Upper lobe of left lung (tissue), 6 donors: ENCODE data around the gene PPP1R3G. TPM values are rescaled to one million over a fixed set of nuclear protein-coding genes. Genes with fewer than 3 reads are reported as not detected.
"Not testable (repeated sequence)": the region's sequence is repeated elsewhere in the genome, so short reads cannot be mapped to it uniquely, and the experiment has no call there.

Experiments
- ATAC-seq, 2 donors: fragments of 200-7000 bp; cut with Tn5 transposase; one replicate each; pipeline ENCODE4 v1.9.1; 2022; ENCODE audit warnings: mild to moderate bottlenecking in 2 of 2, moderate library complexity in 2 of 2; ENCODE audit not compliant: low FRiP score in 2 of 2
- DNase-seq, 2 donors: peaks; one replicate each; pipeline ENCODE4 v3.0.0-alpha.2; 2019 to 2020
- H3K27ac ChIP-seq, 4 donors: fragments of 200-600 bp; sonication (generic); one replicate each; pipeline ENCODE4 v1.5.1; 2016 to 2019
- H3K27me3 ChIP-seq, 4 donors: fragments of 200-600 bp; sonication (generic); one replicate each; pipeline ENCODE4 v1.5.1; 2017 to 2019
- H3K36me3 ChIP-seq, 4 donors: fragments of 200-600 bp; sonication (generic); one replicate each; pipeline ENCODE4 v1.5.1; 2016 to 2019
- H3K4me1 ChIP-seq, 4 donors: fragments of 200-600 bp; sonication (generic); one replicate each; pipeline ENCODE4 v1.5.1; 2018 to 2019
- H3K4me3 ChIP-seq, 4 donors: fragments of 200-600 bp; sonication (generic); one replicate each; pipeline ENCODE4 v1.5.1; 2017 to 2019; ENCODE audit warnings: mild to moderate bottlenecking in 2 of 4, moderate library complexity in 1 of 4
- H3K9me3 ChIP-seq, 4 donors: fragments of 200-600 bp; sonication (generic); one replicate each; pipeline ENCODE4 v1.5.1; 2018 to 2019
- EP300 ChIP-seq, 4 donors: sonication (generic); formaldehyde crosslinking; IDR thresholded peaks; one replicate each; pipeline ENCODE4 v1.5.1; 2017; ENCODE audit warnings: antibody characterized with exemption in 4 of 4, control low read depth in 2 of 4
- POLR2A ChIP-seq, 4 donors: fragments of 450-650 bp; IDR thresholded peaks; one replicate each; pipeline ENCODE4 v1.5.1; 2016 to 2017; ENCODE audit warnings: antibody characterized with exemption in 4 of 4, mild to moderate bottlenecking in 2 of 4
- POLR2AphosphoS5 ChIP-seq, 2 donors: sonication (generic); formaldehyde crosslinking; IDR thresholded peaks; one replicate each; pipeline ENCODE4 v1.5.1; 2017; ENCODE audit warnings: antibody characterized with exemption in 2 of 2
- WGBS, 2 donors: methylation state at CpG; one replicate each; pipeline ENCODE4 v1.1.5; 2017 to 2018; 5-methylcytosine and 5-hydroxymethylcytosine counted together
- total RNA-seq, 6 donors: library from RNA; depleted of rRNA in 4 of 6; stranded (reverse); fragments of >200 nt in 4 of 6; gene quantifications; one replicate each; pipeline versions ENCODE4 v1.1.0 to v1.2.1, GENCODE V29; 2016 to 2021
- TF ChIP-seq, protein P1 (sequence below), 6 experiments: fragments of 450-650 bp in 4 of 6; fragments of 200-600 bp in 2 of 6; sonication (generic) in 2 of 6; IDR thresholded peaks; one replicate each; pipeline ENCODE4 v1.5.1; 2016 to 2019; ENCODE audit warnings: antibody characterized with exemption in 6 of 6
- donor health status: DM: no; HTN: no; CAD: no; lungs with moderate emphysema.
- donor health status: DM: no; HTN: yes; CAD: no; lungs with severe emphysema.

The PPP1R3G gene
- total RNA-seq, 6 donors from 2014 or later = 0.10 to 0.64 (median 0.37) TPM; not detected in 1

DNA sequence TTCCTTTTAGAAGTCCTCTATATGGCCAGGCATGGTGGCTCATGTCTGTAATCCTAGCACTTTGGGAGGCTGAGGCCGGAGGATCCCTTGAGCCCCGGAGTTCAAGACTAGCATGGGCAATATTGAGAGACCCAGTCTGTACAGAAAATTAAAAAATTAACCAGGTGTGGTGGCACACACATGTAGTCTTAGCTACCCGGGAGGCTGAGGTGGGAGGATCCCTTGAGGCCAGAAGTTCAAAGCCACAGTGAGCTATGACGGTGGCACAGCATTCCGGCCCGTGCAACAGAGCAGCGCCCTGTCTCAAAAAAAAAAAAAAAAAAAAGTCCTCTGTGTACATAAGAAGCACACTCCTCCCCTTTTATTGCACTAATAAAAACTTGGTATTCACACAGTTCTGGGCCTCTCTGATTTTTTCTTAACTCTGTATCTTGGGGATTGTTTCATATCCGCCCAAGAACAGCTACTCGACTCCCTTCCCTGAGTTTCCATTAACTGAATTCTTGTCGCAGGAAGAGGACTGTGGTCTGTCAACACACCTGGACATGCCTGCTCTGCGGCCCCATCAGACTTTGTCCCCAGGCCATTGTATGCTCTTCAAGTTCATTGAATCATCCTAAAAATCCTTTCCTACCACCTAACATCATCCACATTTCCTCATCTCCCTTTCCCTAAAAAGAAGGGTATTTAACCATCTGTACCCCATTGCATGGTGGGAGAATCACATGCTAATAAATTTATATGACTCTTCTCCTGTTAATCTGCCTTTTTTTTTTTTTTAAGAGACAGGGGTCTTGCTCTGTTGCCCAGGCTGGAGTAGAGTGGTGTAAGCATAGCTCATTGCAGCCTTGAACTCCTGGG, 25.9 kb upstream of the PPP1R3G start:
- Histone ChIP-seq H3K27me3 (no peaks in the 10 kb centered on the region), H3K27ac (no peak overlapping the region), H3K4me3 (no peak overlapping the region), H3K4me1 (no peaks in the 10 kb centered on the region), H3K36me3 (no peaks in the 10 kb centered on the region), H3K9me3 (no peaks in the 10 kb centered on the region)
- WGBS, 2 donors = 94 to 95% methylated on average over 11 of the region's 11 CpGs
- DNase-seq (no peak), ATAC-seq (no peak)
- TF ChIP-seq, protein P1, sequence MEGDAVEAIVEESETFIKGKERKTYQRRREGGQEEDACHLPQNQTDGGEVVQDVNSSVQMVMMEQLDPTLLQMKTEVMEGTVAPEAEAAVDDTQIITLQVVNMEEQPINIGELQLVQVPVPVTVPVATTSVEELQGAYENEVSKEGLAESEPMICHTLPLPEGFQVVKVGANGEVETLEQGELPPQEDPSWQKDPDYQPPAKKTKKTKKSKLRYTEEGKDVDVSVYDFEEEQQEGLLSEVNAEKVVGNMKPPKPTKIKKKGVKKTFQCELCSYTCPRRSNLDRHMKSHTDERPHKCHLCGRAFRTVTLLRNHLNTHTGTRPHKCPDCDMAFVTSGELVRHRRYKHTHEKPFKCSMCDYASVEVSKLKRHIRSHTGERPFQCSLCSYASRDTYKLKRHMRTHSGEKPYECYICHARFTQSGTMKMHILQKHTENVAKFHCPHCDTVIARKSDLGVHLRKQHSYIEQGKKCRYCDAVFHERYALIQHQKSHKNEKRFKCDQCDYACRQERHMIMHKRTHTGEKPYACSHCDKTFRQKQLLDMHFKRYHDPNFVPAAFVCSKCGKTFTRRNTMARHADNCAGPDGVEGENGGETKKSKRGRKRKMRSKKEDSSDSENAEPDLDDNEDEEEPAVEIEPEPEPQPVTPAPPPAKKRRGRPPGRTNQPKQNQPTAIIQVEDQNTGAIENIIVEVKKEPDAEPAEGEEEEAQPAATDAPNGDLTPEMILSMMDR (IDR thresholded peaks at IDR 0.05) = no peak
- TF ChIP-seq EP300 (IDR thresholded peaks at IDR 0.05) (no peak), POLR2AphosphoS5 (IDR thresholded peaks at IDR 0.05) (no peak), POLR2A (IDR thresholded peaks at IDR 0.05) (no peak)

DNA sequence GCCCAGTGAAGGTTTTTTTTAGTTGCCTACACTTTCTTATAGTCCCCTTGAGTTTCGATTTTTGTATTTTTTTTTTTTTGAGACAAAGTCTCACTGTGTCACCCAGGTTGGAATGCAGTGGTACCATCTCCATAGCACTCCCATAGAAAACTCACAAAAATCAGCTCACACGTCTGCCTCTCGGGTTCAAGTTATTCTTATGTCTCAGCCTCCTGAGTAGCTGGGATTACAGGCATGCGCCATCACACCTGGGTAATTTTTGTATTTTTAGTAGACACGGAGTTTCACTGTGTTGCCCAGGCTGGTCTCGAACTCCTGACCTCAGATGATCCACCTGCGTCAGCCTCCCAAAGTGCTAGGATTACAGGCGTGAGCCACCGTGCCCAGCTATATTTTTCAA, 24.7 kb upstream of the PPP1R3G start:
- ATAC-seq, H3K36me3 ChIP-seq, H3K4me1 ChIP-seq, H3K27ac ChIP-seq, DNase-seq, H3K27me3 ChIP-seq, H3K4me3 ChIP-seq, H3K9me3 ChIP-seq: not testable (repeated sequence)
- WGBS, 2 donors = 95% methylated on average over 9 of the region's 9 CpGs

DNA sequence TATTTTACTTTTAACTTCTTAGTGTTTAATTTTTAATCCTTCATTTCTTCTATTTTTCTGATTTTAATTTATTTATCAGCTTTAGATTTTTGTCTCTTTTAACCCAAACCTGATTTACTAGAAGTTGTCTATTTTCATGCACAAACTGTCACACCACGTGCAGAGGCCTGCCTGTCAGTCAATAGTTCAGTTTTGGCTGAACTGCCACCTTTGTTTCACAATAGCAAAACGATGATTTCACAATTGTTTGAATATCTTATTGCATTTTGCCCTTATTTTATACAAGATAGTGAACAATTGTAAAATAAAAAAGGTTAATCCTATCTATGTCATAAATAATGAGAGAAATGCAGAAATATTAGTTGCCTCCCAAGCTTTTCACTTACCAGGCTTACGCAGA, 24.0 kb upstream of the PPP1R3G start:
- no peak overlapping the region for H3K4me3 ChIP-seq
- H3K27me3 ChIP-seq = no peaks in the 10 kb centered on the region
- H3K36me3 ChIP-seq = no peaks in the 10 kb centered on the region
- no peaks in the 10 kb centered on the region for H3K9me3 ChIP-seq
- TF ChIP-seq, protein P1 (IDR thresholded peaks at IDR 0.05) = no peak
- TF ChIP-seq POLR2A (IDR thresholded peaks at IDR 0.05) (no peak), EP300 (IDR thresholded peaks at IDR 0.05) (no peak), POLR2AphosphoS5 (IDR thresholded peaks at IDR 0.05) (no peak)
- H3K4me1 ChIP-seq = no peaks in the 10 kb centered on the region
- no peak for DNase-seq
- ATAC-seq = no peak
- 46 to 55% methylated on average over 3 of the region's 3 CpGs for WGBS, 2 donors
- no peak overlapping the region for H3K27ac ChIP-seq

DNA sequence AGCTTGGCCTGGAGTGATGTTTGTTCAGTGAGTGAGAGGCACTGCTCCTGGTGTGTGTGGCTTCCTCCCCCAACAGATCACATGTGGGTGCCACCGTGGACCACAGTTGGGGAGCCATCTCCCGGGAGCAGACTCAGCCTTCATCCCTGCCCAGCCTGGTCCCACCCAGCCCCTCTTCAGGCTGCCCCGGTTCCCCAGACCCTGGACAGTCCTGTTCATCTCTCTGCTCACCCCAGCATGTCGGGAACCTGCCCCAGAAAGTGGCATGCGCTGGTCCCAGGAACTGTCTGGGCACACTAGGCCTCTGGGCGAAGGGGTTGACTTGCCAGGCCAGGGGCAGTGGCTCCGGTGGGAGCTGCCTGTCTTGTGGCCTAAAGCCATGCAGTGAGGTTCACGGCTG, 21.5 kb upstream of the PPP1R3G start:
- TF ChIP-seq POLR2A (IDR thresholded peaks at IDR 0.05) (no peak), POLR2AphosphoS5 (IDR thresholded peaks at IDR 0.05) (no peak), EP300 (IDR thresholded peaks at IDR 0.05) (no peak)
- TF ChIP-seq, protein P1 (IDR thresholded peaks at IDR 0.05) = no peak
- no peaks in the 10 kb centered on the region for H3K4me1 ChIP-seq
- peak in 1 of 2 donors; percentile 53 for DNase-seq
- H3K4me3 ChIP-seq = no peak overlapping the region
- no peaks in the 10 kb centered on the region for H3K27me3 ChIP-seq
- no peak overlapping the region for H3K27ac ChIP-seq
- H3K36me3 ChIP-seq = no peaks in the 10 kb centered on the region
- peak; percentile 21 to 61 for ATAC-seq
- WGBS, 2 donors = 93% methylated on average over 7 to 8 of the region's 8 CpGs
- peaks cover 0 to 11% (median 0%) of the 10 kb centered on the region in 4 donors for H3K9me3 ChIP-seq

DNA sequence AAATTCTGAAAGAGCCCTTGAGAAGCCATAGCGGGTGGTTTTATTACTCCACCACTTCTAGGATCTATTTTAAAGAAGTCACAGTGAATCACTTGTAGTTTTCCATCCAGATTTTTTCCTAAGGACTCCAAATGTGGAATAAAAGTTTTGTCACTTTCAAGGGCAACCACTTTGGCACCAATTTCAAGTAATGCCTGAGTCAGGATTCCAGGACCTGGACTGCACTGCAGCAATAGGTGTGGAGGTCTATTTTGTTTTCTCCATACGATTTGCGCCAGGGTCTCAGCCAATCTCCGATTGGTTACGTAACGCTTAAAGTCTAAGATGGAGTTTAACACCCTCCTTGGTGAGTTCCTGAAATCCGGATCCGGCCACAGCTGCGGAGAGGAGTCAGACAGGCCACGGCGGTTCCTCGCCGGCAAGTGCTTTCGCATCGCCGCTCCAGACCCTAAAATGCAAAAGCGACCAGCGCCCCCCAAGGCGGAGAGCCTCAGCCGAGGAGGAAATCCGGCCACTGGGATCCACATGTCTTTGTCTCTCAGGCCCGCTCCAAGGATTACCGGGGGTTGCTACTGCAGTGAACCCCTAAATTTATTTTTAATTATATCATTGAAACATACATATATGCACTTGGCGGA, 18.6 kb upstream of the PPP1R3G start:
- DNase-seq = peak in 1 of 2 donors; percentile 53
- WGBS, 2 donors = 91 to 94% methylated on average over 24 of the region's 24 CpGs
- no peak for ATAC-seq

More for the DNA sequence above, 18.6 kb upstream of the PPP1R3G start:
- Histone ChIP-seq H3K4me1 (no peaks in the 10 kb centered on the region), H3K27ac (no peak overlapping the region), H3K27me3 (no peaks in the 10 kb centered on the region), H3K9me3 (peaks cover 0 to 11% (median 0%) of the 10 kb centered on the region in 4 donors), H3K36me3 (no peaks in the 10 kb centered on the region), H3K4me3 (no peak overlapping the region)
- TF ChIP-seq POLR2AphosphoS5 (IDR thresholded peaks at IDR 0.05) (no peak), EP300 (IDR thresholded peaks at IDR 0.05) (no peak), POLR2A (IDR thresholded peaks at IDR 0.05) (no peak)
- TF ChIP-seq, protein P1 (IDR thresholded peaks at IDR 0.05) = no peak
